H1 (cell line): ENCODE results near the gene AIPL1. TPM values are rescaled to one million over a fixed set of nuclear protein-coding genes. Genes with fewer than 3 reads are reported as not detected.

Experiments used
- CHD7 ChIP-seq: fragments of 300-600 bp; sonication (generic); IDR thresholded peaks from 2 replicates; pipeline ENCODE4 v1.7.1; 2012; ENCODE audit warnings: low read length, moderate library complexity, mild to moderate bottlenecking, inconsistent platforms; ENCODE audit not compliant: insufficient replicate concordance
- CTCF ChIP-seq, 3 experiments: IDR thresholded peaks; 1 replicate in 2 of 3; 2 replicates in 1 of 3; pipeline versions ENCODE4 v1.5.1 to v1.6.1; 2011; ENCODE audit warnings: low read length in 3 of 3, mild to moderate bottlenecking in 3 of 3, inconsistent platforms in 2 of 3, low read depth in 1 of 3, moderate library complexity in 1 of 3; ENCODE audit not compliant: insufficient read depth in 1 of 3; ENCODE audit errors: control extremely low read depth in 1 of 3
- NANOG ChIP-seq: IDR thresholded peaks from 2 replicates; pipeline ENCODE4 v1.6.1; 2011; ENCODE audit warnings: low read length, low read depth, mild to moderate bottlenecking, inconsistent platforms; ENCODE audit not compliant: insufficient read depth, poor library complexity, severe bottlenecking
- POLR2A ChIP-seq, 2 experiments: IDR thresholded peaks; 1 replicate in 1 of 2; 2 replicates in 1 of 2; pipeline ENCODE4 v1.6.1; 2011; ENCODE audit warnings: low read depth in 2 of 2, low read length in 2 of 2, mild to moderate bottlenecking in 2 of 2; ENCODE audit errors: control extremely low read depth in 1 of 2
- SAP30 ChIP-seq: fragments of 300-600 bp; sonication (generic); IDR thresholded peaks from 2 replicates; pipeline ENCODE4 v1.7.1; 2012; ENCODE audit warnings: low read length, moderate library complexity, mild to moderate bottlenecking, inconsistent platforms; ENCODE audit not compliant: insufficient read depth, insufficient replicate concordance
- ZNF274 ChIP-seq: IDR thresholded peaks from 2 replicates; pipeline ENCODE4 v1.7.0; 2012; ENCODE audit warnings: low read length, borderline replicate concordance; ENCODE audit errors: extremely low read depth
- polyA plus RNA-seq, 7 experiments: library from polyadenylated mRNA; depleted of rRNA in 3 of 7; stranded (reverse) in 5 of 7; unstranded in 2 of 7; fragments of >200 nt in 5 of 7; fragments of 200-250 nt in 2 of 7; gene quantifications; 1 replicate in 5 of 7; 2 replicates in 1 of 7; 4 replicates in 1 of 7; pipeline versions ENCODE4 v1.2.1 to v1.2.3, GENCODE V29; 2011 to 2013; ENCODE audit warnings: missing spikeins in 2 of 7, mixed read lengths in 2 of 7
- total RNA-seq: library from RNA; stranded (reverse); fragmentation: NEBNext Ultra II Directional; extraction: Animal tissue kit (Norgen Biotek cat#: 25700); gene quantifications from 2 replicates; pipeline ENCODE4 v1.2.1, GENCODE V29; 2021

AIPL1 gene
- total and polyA plus RNA-seq, 2 of the 8 experiments (the other 6 are each of a cell fraction or from before 2014, with no cell fraction given): 0.56 to 0.71 TPM

DNA sequence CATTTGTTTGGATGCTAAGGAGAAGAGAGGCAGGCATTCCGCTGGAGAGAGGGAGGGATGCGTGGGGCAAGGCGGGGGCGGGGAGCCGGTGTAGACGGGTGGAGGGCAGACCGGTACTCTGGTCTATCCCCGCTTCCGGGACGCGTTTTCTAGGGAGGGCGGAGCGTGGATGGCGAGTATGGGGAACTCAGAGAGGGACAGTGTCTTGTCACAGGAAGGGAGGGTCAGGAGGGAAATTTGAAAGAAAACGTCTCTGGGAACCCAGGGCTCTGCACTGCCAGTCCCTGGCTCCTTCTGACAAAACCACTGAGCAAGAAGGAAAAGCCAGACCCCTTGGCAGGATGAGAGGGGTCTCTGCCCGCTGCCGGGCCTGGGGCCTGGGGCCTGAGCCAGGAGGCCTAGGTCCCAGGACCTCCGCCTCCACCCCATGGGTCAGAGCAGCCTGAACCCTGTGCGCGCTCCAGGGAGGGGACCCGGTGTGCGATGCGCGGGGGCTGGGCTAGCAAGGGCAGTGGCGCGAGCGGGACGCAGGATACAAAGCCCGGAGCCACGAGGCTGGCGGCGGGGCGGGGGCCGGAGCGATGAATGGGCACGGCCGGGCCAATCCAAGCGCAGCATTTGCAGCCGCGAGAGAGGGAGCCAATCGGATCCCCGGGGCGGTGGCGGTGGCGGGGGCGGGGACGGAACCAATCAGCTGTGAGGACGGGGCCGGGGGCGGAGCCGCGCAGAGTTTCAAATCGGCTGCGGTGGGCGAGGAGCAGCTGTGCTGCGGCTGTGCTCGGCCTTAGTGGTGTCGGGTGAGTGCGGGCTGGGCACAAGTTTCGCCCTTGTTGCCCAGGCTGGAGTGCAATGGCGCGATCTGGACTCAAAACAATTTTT, 9.0 kb upstream of the AIPL1 start, which contains the start of gene PIMREG (continued):
- TF ChIP-seq CHD7 (no peak), NANOG (no peak), ZNF274 (no peak), CTCF (IDR thresholded peaks at IDR 0.05; ENCODE audit: control extremely low read depth in 1 of 3, insufficient read depth in 1 of 3, low read depth in 1 of 3, low read length in 3 of 3) (peak in 1 of 3 experiments; percentile 2; a peak in 1 of 4 replicates), POLR2A (IDR thresholded peaks at IDR 0.05; ENCODE audit: control extremely low read depth in 1 of 2, low read depth in 2 of 2, low read length in 2 of 2) (peak; percentile 78 to 95), SAP30 (peak; percentile 86)
